IPS DF 19.7 (cell line): ENCODE results near the gene MAST2.
"Not testable (repeated sequence)": the region's sequence is repeated elsewhere in the genome, so short reads cannot be mapped to it uniquely, and the experiment has no call there.

ENCODE experiments used
- DNase-seq: peaks from one replicate; pipeline ENCODE4 v3.0.0-alpha.2; 2013; ENCODE audit warnings: low read depth, low spot score

Gene MAST2

GRCh38 chr1:45814776-45815175 is 11.4 kb downstream of the MAST2 start:
- no peak for DNase-seq

- no peak for DNase-seq
These were observed 12.5 kb downstream of the MAST2 start for GRCh38 chr1:45815667-45816458.

GRCh38 chr1:45820173-45820572 is 16.8 kb downstream of the MAST2 start:
- DNase-seq: no peak

DNA sequence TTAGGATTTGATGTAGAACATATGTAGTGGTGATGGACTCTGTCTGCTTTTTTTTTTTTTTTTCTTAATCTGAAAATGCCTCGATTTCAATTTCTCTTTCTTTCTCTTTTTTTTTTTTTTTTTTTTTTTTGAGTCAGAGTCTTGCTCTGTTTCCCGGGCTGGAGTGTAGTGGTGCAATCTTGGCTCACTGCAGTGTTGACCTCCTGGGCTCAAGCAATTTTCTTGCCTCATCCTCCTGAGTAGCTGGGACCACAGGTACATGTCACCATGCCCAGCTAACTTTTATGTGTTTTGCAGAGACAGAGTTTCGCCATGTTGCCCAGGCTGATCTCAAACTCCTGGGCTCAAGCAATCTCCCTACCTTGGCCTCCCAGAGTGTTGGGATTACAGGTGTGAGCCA is 17.4 kb downstream of the MAST2 start:
- DNase-seq: no peak

GRCh38 chr1:45822644-45823043 is 19.2 kb downstream of the MAST2 start:
- DNase-seq: no peak

- DNase-seq: no peak
These were observed 21.2 kb downstream of the MAST2 start for GRCh38 chr1:45824607-45825006.

DNA sequence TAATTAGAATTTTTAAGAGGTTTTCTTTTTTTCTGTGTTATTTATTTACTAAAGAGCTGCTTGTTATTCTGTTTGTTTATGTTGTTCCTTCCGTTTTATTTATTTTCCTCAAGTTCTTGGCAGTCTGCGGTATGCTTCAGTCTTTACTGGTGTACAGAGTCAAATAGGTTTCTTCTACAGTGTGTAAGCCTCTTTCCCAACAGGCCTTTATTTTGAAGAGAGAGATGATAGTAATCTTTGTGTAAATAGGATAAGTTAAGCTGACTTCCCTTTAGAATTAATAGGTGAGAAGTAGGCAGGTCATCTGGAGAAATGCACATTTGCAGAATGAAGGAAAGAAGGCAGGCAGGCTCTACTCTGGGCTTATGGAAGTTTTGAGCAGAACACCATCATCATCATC is 23.8 kb downstream of the MAST2 start:
- no peak for DNase-seq

GRCh38 chr1:45828841-45829240 is 25.4 kb downstream of the MAST2 start:
- no peak for DNase-seq

DNA sequence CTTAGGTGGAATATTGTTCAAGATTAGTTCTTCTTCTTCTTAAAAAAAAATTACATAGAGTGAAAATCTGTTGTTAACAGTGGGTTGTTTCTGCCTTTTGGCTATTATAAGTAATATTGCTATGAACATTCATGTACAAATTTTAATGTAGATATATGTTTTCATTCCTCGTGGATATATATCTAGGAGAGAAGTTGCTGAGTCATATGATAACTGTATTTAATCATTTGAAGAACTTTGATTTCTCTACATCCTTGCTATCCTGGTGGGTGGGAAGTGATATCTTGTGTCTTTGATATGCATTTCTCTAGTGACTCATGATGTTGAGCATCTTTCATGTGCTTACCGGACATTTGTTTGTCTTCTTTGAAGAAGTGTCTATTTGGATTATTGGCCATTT is 29.9 kb downstream of the MAST2 start:
- DNase-seq: no peak

- DNase-seq: no peak
These were observed 31.3 kb downstream of the MAST2 start for GRCh38 chr1:45834689-45835088.

GRCh38 chr1:45836451-45836850 is 33.0 kb downstream of the MAST2 start:
- DNase-seq: no peak

DNA sequence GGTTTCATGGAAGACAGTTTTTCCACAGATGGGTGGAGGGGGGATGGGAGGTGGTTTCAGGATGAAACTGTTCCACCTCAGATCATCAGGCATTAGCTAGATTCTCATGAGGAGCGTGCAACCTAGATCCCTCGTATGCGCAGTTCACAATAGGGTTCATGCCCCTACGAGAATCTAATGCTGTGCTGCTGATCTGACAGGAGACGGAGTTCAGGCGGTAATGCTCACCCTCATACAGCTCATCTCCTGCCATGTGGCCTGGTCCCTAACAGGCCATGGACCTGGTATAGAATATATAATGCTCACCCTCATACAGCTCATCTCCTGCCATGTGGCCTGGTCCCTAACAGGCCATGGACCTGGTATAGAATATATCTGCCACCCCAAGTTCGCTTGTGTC is 33.4 kb downstream of the MAST2 start:
- not testable (repeated sequence) for DNase-seq

GRCh38 chr1:45838322-45838721 is 34.9 kb downstream of the MAST2 start:
- not testable (repeated sequence) for DNase-seq

GRCh38 chr1:45840704-45841103 is 37.3 kb downstream of the MAST2 start:
- DNase-seq: no peak

DNA sequence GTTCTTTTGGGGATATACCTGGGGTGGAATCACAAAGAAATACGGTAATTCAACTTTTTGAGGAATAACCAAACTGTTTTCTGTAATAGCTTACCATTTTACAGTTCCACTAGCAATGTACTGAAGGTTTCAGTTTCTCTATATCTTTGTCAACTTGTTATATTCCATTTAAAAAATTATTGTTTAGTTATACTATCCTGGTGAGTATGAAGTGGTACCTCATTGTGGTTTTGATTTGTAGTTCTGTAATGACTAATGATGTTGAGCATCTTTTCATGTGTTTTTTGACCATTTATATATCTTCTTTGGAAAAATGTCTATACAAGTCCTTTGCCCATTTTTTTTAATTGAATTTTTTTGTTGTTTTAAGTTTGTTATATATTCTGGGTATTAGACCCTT is 39.4 kb downstream of the MAST2 start:
- no peak for DNase-seq

DNA sequence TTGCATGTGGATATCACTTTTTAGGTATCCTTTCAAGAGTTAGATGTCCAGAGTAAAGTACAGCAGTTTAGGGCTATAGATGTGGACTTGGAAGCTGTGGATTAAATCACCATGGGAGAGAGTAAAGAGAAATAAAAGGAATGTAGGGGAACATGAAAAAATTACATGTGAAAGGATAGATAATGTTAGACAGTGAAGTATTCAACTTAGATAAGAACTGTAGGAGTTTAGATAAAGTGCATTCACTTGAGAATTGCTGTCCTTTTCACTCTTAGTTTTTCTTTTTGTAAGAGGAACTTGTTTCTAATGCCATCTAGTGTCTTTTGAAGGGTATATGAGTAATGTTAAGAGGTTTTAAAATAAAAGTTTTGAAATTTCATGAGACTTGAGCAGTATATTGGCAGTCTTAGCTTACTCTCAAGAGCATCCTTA is 40.1 kb downstream of the MAST2 start:
- no peak for DNase-seq

DNA sequence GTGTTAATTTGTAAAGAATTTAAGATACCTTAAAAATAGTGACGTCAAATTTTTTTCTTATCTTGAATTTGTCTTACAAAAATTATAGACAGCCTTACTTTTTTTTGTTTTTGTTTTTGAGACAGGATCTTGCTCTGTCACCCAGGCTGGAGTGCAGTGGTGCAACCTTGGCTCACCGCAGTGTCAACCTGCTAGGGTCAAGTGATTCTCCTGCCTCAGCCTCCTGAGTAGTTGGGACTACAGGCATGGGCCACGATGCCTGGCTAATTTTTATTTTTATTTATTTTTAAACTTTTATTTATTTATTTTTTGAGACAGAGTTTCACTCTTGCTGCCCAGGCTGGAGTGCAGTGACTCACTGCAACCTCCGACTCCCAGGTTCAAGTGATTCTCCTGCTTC is 40.6 kb downstream of the MAST2 start:
- DNase-seq: not testable (repeated sequence)

GRCh38 chr1:45846931-45847330 is 43.5 kb downstream of the MAST2 start:
- no peak for DNase-seq

DNA sequence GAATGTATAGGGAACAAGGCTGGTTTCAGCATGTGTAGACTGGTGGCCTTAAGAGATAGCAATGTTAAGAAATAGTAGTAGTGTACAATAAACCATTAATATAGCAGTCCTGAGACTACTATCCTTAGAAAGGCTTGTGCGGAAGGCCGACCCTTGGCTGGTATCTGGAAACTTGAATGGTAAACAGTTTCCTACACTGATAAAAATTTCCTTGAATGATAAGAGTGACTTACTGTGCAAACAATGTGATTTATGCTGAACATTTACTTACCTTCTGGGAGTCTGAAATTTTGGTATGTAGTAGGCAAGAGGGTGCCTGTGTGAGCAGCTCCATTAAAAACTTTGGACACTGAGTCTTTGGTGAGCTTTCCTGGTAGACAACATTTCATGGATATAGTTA is 44.7 kb downstream of the MAST2 start:
- no peak for DNase-seq

- no peak for DNase-seq
These were observed 45.3 kb downstream of the MAST2 start for GRCh38 chr1:45848714-45849113.

GRCh38 chr1:45850017-45850416 is 46.6 kb downstream of the MAST2 start:
- DNase-seq: no peak

GRCh38 chr1:45854724-45855123 is 51.3 kb downstream of the MAST2 start:
- peak; percentile 15 for DNase-seq

- no peak for DNase-seq
These were observed 53.8 kb downstream of the MAST2 start for GRCh38 chr1:45857101-45857700.
